Placental pericyte (primary cell): ENCODE measurements around the gene SLC38A11. TPM values are rescaled to one million over a fixed set of nuclear protein-coding genes. Genes with fewer than 3 reads are reported as not detected.

Source experiments
- small RNA-seq: library from RNA; depleted of rRNA; stranded (forward); fragments of <200 nt; gene quantifications from one replicate; pipeline ENCODE3, GENCODE V24; 2012; ENCODE audit warnings: low replicate concordance
- total RNA-seq: library from RNA; depleted of rRNA; stranded (reverse); fragments of >200 nt; gene quantifications from 2 replicates; pipeline ENCODE4 v1.2.3, GENCODE V29; 2012

The SLC38A11 gene, protein sequence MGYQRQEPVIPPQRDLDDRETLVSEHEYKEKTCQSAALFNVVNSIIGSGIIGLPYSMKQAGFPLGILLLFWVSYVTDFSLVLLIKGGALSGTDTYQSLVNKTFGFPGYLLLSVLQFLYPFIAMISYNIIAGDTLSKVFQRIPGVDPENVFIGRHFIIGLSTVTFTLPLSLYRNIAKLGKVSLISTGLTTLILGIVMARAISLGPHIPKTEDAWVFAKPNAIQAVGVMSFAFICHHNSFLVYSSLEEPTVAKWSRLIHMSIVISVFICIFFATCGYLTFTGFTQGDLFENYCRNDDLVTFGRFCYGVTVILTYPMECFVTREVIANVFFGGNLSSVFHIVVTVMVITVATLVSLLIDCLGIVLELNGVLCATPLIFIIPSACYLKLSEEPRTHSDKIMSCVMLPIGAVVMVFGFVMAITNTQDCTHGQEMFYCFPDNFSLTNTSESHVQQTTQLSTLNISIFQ
- 0.57 TPM in 1 of 2 replicates, not detected in the other for total RNA-seq

DNA sequence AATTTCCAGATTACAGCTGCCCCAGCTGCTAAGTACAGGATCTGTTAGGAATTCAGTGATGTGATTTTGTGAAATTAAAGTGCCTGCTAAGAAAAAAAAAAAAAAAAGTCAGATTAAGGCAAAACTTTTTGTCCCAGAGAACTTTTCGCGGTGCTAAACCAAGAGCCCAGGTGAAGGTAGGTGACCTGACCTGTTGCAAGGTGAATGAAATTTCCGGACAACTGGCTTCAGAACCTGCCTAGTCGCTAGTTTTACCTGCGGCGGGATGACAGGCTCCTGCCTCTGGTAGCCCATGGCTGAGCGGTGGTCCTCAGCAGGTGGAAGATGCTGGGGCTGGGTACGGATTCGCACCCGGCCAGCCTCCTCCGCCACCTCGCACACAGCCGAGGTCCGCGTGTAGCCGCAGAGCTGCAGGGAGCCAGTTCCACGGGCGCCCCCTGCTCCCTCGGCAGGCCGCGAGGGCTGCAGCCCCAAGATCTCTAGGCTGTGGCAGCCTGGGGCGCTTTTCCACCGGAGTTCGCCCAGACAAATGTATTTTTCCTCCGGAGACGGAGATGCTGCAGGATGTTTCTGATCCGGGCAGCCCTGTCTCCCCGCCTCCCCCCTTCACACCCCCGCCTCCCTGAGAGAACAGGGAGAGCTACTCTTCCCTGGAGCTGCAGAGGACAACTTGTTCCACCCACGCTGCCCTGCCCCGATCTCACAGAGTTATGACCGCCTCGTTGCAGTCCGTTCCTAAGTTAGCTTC, at the start of gene SLC38A11:
SLC38A11 (minus strand) TSS at position 572 of the 748 bp plus-strand sequence; CDS start at position 294, 278 bp downstream.

Small RNA genes lying within 50 kb of the gene (small RNA-seq; reads per million reads assigned to genes)
- gene RNA5SP110 (not detected), gene RNA5SP111 (not detected)

Other genes with a start within 250 kb of the SLC38A11 start
- gene COBLL1, start 113.7 kb downstream of the SLC38A11 start, total RNA-seq = 8.9 and 33.0 TPM in 2 replicates
- under 0.01 TPM in 1 of 2 replicates, not detected in the other for gene SCN3A, start 248.5 kb upstream of the SLC38A11 start, total RNA-seq